M059J (cell line): ENCODE results near the gene ABLIM1. TPM values are rescaled to one million over a fixed set of nuclear protein-coding genes. Genes with fewer than 3 reads are reported as not detected.
"Not testable (repeated sequence)": the region's sequence is repeated elsewhere in the genome, so short reads cannot be mapped to it uniquely, and the experiment has no call there.

Experiments used
- DNase-seq: peaks from one replicate; pipeline ENCODE4 v3.0.0-alpha.2; 2012; ENCODE audit warnings: low read depth
- total RNA-seq: library from RNA; depleted of rRNA; stranded (reverse); fragments of >200 nt; shearing (Covaris generic); gene quantifications from 2 replicates; pipeline ENCODE4 v1.2.3, GENCODE V29; 2014; rRNA removed

Gene ABLIM1
- total RNA-seq, result 1.4 and 5.8 TPM in 2 replicates

DNA sequence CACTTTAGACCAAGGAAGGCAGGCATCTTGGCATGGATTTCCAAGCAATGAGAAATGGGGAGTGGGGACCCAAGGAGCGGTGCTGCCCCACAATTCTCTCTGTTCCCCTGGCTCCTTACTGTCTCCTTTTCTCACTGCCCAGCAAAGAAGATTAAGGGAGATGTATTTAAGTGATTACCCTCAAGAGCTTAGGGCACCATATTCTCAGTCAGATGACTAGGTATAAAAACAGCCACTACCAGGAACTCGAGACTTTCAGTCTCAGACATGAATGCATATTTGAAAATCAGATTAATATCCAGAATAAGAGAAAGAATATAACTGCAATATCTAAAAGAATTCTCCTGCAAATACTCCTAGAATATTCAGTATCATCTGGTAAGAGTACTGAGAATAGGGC, at the start of gene ABLIM1:
Gene ABLIM1, minus strand, starts transcription at position 101 of the 400 bp plus-strand sequence. Its CDS starts 75 bp downstream, at position 26.
- no peak for DNase-seq

DNA sequence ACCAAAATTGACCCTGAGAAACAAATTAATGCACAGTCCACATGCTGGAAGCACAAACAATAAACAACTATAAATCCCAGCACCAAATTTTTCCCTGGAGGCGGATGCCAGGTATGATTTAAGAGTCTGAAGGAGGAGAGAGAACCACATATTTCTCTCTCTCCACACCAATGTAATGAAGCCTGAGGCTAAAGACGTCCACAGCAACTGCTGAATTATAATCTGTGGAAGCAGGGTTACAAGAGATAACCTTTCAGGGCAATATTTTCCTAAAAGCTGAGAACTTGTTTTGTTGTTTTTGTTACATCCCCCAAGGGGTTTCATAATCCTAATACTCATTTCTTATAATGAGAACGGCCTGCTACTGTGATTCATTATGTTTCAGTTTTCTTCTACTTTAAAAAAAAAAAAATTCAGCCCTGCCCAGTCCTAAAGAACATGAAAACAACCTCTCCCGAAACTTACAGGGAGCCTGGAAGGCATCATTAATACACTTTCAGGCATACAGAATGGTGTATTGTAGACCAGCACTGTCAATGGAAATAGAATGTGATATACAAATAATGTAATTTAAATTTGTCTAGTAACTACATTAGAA, 48.5 kb upstream of the ABLIM1 start:
- DNase-seq, result peak; percentile 42

DNA sequence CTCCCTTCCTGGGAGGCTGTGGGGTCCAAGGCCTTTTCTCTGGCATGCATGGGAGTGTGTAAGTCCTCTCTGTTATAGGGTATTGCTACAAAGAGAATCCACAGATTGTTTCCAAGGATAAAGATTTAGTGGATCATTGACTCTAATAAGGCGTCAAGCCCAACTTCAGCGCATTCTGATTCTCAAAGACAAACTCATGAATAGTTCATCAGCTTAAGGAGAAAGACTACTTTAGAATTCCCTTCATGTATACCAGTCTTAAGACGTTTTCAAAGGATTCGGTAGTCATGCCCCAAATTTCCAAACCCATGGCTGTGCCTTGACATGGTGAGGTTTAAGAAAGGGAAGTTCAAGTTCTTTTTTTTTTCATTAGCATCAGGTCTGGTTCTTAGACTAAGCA, 46.6 kb upstream of the ABLIM1 start:
- DNase-seq, result no peak

DNA sequence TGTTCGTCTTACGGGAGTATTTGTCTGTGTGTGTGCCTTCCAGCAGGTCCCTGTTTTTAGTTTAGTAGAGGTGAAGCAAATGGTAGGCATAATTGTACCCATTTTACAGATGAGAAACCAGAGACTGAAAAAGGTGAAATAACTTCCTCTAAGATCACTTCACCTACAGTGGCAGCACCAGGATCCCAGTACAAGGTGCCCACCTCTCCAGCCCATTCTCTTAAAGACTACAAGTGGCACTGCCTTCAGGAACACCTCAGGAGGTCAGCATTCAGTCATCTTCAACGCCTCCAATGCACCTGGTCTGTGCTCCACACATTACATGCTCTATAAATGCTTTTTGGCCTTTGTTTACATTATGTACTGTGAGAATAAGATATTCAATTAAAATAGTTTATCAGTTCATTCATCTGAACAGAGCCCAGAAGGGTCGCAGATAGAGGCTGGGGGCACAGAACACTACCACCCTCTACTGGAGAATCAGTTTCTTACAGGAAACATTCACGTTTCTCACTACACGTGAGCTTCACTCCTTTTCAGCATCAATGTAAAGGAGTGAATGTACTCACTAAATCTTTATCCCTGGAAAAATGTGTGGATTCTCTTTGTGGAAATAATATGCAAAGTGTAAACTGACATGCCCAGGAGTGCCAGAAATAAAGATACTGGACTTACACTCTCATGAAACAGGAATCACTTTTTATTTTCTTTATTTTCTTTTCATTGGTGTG, 45.5 kb upstream of the ABLIM1 start:
- peak; percentile 40 for DNase-seq

DNA sequence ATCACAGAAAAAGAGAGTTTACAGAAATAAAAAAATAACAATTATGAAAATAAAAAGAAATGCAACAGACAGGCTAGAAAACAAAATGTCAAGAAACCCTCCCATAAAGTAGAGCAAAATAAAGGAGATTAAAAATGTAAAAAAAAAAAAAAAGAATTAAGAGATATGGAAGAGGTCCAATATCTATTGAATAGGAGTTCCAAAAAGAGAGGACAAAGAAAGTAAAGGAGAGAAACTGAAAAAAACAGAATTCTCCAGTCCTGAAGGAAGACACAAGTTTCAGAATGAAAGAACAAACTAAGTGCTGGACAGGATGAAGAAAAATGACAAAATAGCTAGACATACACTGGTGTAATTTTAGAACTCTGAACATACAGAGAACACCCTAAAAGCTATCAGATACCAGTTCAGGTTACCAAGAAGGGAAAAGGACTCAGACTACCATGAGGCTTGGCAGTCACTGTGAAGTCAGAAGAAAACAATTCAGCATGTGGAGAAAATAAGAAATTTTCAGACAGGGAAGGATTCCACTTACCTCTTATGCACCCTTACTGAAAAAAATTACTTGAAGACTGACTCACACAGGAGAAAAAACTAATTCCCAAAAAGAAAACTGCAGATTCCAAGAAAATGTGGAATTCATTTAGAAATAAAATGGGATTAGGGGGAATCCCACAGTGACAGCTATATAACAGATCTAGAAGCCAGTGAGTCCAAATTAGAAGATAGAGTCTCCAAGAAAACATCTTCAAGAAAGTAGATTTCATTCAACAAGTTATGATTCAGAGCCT, 40.4 kb upstream of the ABLIM1 start:
- peak; percentile 41 for DNase-seq

DNA sequence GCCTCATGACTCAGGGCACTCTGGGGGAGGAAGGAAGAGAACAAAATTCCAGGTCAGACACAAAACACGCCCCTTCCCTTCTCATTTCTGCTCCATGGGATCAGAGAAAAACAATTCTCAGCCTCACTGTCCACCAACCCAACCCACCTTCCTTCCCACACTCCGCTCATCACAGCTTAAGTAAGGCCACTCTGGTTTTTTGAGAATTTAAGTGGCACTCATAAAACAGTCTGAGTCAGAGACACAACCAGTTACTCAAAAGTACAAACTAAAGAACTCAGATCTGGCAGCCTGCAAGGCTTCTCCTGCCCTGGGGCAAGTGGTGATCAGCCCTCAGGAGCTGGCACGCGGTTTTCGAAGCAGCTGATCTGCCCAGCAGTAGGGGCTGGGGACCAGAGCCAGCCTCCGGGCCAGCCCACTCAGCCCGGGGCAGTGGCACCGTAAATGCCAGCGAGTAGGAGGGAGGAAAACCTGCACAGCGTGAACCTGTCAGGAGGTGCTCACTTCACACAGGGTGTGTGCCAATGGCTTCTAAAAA, 39.1 kb upstream of the ABLIM1 start:
- DNase-seq, result peak; percentile 97

DNA sequence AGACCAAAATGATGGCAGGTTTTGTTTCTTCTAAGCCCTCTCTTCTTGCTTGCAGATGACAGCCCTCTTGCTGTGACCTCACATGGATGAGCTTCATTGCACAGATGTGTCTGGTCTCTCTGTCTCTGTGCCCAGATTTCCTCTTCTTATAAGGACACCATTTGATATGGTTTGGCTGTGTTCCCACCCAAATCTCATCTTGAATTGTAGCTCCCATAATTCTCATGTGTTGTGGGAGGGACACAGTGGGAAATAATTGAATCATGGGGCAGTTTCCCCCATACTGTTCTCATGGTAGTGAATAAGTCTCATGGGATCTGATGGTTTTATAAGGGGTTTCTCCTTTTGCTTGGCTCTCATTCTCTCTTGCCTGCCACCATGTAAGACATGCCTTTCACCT, 38.2 kb upstream of the ABLIM1 start:
- not testable (repeated sequence) for DNase-seq

DNA sequence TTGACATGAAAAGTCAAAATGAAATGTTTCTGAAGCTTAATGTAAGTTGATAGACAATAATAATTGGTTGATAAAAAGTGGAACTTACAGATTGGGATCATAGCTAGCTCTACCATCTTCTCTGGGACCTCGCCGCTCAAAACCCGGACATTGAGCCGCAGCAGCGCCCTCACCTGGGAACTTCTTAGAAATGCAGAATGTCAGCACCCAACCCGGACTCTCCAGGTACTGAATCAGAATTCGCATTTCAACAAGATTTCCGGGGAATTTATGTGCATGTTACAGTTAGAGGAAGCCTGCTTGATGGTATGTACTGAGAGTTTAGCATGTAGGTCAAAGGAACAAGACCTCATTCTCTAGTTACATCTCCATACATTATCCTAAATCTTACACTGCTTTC, 36.7 kb upstream of the ABLIM1 start:
- no peak for DNase-seq

DNA sequence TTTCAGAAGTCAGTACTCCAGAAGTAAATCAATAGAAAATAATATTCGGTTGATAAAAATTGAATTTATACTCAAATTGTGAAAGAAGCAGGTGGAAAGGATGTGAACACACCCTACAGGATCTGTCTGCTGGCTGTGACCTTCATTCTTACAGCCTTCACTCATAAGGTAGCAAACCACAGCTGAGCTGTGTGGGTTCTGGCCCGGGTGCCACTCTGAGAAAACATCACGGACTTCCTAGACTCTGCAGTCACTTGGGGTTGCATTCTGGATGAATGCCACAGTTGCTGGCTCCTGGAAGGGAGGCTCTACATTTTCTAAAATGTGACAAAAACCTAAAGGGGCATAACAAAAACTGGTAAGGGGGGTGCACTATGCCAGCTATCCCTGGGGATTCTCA, 36.0 kb upstream of the ABLIM1 start:
- DNase-seq, result peak; percentile 83

DNA sequence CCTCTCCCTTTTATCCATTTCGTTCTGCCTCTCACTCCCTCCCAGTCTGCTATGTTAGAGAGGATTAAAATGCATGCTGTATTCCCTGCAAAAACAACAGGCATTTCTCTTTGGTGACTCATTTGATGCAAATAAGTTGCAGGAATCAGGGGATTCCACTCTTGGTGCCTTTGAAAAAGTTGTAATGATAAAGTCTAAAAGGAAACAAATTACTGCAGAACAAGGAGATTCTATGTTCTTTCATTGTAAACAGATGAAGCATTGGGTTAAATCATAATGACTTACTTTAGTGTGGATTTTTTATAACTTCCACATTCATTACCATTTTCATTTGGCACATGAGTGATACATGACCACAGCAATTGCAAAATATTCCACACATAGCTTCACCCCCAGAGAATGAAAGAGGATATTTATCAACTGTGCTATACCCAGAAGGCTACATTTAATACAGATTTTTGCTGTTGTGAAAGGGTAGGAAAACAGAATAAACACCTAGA, 33.4 kb upstream of the ABLIM1 start:
- peak; percentile 78 for DNase-seq

DNA sequence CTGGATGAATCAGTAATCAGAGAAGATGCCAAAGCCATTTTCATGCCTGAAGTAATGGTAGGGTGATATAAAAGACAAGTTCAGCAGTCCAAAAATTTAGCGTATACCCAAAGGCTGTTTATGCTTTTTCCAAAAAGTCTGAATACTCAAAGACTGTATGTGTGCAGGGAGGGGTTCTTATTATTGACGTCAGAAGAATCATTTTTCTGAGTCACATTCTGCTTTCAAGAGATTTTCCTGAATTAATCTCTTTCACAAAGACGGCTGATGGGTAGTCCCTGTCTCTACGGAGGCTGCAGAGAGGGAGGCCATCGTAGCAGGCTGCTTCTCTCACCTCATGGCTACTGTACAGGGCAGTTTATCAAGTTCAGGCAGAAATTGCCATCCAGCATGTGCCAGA, 30.7 kb upstream of the ABLIM1 start:
- no peak for DNase-seq

DNA sequence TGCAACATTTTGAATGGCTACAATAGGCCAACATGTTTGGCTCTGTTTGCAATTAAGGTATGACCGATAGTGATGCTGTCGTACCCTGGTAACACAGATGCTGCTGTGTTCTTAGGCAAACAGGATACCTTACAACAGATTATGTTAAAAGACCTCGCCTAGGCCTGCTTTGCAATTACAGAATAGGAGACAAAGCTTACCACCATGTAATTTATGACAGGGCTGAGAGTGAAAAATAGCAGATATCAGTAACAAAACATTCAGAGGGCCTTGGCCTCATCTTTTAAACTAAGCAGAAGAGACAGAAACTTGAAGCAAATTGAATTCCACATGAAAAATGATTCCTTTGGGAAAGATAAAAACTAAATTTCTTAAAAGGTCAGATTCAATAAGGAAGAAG, 29.4 kb upstream of the ABLIM1 start:
- DNase-seq, result no peak

DNA sequence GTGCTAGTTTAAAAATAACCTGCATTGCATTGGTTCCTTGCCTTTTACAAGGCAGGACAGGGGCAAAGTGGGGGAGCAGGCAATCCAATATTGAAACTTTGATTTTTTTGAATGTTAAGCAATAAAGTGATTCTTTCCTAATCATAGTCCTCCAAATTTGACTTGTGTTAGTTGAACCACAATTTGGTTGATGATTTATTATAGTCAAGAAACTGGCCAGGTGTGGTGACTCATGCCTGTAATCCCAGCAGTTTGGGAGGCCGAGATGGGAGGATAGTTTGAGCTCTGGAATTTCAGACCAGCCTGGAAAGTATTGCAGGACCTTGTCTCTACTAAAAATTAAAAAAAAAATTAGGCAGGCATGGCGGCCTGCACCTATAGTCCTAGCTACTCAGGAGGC, 27.9 kb upstream of the ABLIM1 start:
- no peak for DNase-seq

DNA sequence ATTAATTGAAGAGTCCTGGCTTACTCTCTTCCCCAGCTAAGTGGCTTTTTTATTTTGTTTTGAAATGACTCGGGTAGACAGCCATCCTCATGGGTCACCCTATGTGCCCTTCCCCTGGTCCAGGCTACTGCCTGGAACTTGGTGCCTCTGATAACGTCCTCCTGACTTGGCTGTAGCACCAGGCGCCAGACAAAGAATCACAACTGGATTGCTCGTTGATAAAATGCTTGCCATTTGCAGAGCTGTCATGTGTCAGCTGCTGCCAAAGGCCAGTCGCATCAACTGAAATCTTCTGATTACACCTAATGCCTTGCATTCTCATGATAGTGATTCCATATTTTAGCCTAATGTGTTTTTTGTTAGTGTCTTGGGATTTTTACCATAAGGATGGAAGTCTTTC, 27.4 kb upstream of the ABLIM1 start:
- no peak for DNase-seq

DNA sequence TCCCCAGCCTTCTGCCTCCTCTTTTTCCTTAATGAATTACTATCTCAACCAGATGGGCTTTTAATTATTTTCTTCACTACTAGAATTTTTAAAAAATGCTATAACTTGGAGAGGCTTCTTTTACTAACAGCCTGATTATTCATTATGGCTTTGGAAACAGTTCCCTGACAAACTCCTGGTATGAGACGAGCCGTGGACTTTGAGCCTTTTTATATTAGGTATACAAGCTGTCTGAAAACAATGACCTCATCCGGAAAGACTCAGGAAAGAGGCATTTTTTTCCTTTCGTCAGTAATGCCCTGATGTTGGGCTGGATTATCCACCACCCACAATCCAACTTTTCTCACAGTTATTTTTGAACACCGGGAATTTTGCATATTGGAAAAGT, 26.7 kb upstream of the ABLIM1 start:
- peak; percentile 85 for DNase-seq

DNA sequence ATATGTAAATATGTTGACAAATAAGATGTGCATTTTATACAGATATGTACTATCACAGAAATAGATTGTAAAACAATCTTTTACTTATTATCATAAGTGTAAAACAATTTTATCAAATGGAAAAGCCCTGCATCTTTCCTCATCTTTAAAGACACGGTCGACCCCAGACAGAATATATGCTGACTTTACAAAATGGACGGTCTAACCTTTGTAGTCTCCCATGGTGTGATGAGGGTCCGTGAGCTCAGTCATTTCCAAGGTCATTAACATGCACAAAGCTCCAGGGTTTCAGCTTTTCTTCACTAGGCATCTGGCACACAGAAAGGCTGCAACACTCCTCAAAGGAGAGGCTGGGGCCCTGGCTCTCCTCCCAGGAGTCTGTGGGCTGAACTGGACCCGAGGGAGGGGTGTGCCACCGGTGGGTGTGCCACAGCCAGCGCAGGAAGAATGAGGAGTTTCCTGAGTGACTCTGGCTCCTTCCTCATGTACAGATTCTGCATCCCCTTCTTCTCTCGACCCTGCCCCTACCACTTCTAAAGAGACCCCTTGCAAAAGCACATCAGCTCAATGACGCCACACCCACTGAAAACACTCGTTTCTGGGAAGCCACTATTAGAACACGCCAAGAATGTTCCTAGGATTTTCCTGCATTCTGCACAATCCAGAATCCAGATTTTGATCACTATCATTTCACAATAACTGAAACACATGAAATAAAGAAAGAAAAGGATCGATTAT, 26.2 kb upstream of the ABLIM1 start:
- DNase-seq, result peak; percentile 68

DNA sequence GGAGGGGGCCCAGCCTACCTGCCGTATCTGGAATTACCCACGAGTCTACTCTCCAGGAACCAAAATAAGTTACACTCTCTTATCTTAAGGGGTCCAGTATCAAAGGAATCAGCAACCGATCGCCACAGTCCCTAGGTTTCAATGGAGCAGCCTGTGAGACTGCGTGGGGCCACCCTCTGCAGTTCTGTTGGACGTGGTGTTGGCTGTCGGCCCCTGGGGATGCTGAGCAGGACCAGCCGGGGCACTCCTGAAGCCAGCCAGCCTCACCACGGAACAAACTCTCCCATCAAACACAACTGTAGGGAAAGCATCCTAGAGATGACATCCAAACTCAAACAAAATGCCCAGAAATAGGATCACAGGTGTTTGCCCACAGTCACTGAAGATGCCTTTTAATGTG, 25.5 kb upstream of the ABLIM1 start:
- DNase-seq, result no peak

DNA sequence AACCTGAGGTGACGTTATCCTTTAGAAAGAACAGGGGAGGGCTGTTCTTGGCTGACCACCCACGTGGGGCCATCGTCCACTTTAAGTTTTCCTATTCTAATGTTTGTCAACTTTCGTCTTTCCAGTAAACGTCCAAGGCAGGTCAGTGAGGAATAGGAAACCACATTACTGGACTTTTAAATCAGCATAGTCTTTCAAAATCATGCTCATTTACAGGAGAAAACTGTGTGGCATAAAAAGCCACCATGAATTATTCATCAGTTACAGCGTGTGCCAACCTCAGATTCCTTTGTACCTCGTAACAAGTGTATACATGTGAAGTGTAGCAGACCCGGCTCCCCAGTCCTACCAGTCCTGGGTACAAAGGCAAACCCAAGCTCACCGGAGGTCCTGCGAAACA, 25.1 kb upstream of the ABLIM1 start:
- peak; percentile 76 for DNase-seq

DNA sequence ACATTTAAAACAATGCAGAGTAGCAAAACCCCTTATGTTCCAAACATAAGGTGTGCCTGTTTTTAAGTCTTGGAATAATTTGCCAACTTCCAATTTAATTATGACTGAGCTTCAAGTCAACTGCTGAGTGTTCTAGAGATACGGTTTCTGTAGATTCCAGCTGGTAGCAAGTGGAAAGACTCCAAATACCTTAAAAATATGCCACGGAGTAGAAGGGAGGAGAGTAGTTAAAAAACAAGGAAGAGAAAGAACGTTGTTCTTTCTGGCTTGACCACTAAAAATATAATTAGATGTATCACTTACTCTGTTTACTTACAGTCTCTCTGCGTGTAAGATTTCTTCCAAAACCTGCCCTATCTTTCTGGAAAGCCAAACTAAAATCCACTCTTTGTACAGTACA, 24.5 kb upstream of the ABLIM1 start:
- DNase-seq, result peak; percentile 27

DNA sequence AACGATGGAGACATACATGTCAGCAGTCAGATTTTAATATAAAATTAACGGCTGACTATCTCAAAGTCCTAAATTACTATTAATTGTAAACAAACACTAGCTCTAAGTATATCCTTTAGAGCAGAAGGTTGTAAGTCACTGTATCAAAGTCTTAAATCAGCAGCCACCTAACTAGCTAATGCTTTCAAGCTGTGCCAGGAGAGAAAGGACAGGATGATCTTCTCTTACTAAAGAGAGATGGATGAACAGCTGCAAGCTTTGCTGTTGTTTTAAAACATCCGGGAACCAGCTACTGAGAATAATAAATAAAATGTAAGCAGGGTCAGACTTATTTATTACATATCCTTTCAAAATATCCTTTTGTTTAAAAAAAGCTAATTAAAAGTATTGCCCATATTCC, 24.0 kb upstream of the ABLIM1 start:
- DNase-seq, result no peak

DNA sequence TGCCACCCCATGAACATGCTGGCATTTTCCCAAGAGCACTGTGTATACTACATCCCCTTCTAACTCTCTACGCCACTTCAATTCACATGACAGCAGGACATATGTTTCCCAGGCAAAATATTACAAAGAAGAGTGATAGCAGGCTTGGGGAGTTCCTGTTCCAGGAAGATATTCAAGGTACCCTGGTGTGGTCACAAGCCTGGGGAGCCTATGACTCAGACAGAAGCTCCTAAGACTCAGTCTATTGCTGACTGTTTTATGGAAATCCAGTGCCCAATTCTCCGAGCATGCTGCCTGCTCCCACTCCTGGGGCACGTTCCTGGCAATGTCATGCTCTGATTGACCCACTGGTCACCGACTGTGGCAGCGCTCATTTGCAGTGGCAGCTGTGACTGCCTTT, 23.5 kb upstream of the ABLIM1 start:
- DNase-seq, result peak; percentile 82
